ENCODE results near the gene NXPH2. TPM values are rescaled to one million over a fixed set of nuclear protein-coding genes. Genes with fewer than 3 reads are reported as not detected.

NXPH2 gene
- total and polyA plus RNA-seq, 2 donors (not counting 3 experiments of a cell fraction or from before 2014, with no cell fraction given): not detected

- Histone ChIP-seq H3K79me2 (ENCODE audit: control insufficient read depth, insufficient read depth, low read length) (no peaks in the 10 kb centered on the region), H3K9ac (replicated peaks; ENCODE audit: extremely low read depth, insufficient read depth, low read length) (no peak overlapping the region), H3K36me3 (ENCODE audit: control insufficient read depth in 2 of 2, extremely low read depth in 1 of 2, insufficient read depth in 2 of 2, low read length in 2 of 2) (no peaks in the 10 kb centered on the region), H4K20me1 (replicated peaks; ENCODE audit: control insufficient read depth, extremely low read depth, insufficient read depth, low read length) (no peaks in the 10 kb centered on the region), H3K4me1 (ENCODE audit: control insufficient read depth, extremely low read depth, insufficient read depth, low read length) (no peaks in the 10 kb centered on the region), H3K9me1 (replicated peaks; ENCODE audit: control insufficient read depth, extremely low read depth, insufficient read depth, low read length) (no peaks in the 10 kb centered on the region), H3K4me3 (replicated peaks in 1 of 3; ENCODE audit: insufficient read depth in 1 of 3, low read depth in 1 of 3, low read length in 3 of 3) (no peak overlapping the region), H3K9me3 (replicated peaks; ENCODE audit: control insufficient read depth, insufficient read depth, low read length) (no peaks in the 10 kb centered on the region), H2AFZ (ENCODE audit: low read depth, low read length) (no peak overlapping the region), H3K27ac (ENCODE audit: insufficient read depth, low read depth, low read length) (no peak overlapping the region), H3K4me2 (ENCODE audit: insufficient read depth, low read length) (no peak overlapping the region), H3K27me3 (ENCODE audit: control insufficient read depth in 2 of 2, insufficient read depth in 2 of 2, low read length in 2 of 2) (peaks cover 0 to 2% of the 10 kb centered on the region in 2 experiments)
- no TSS peak for BruUV-seq (replicated peaks)
- FAIRE-seq (no peak), DNase-seq (ENCODE audit: low read depth, low spot score) (no peak)
- TF ChIP-seq POLR2AphosphoS5 (IDR thresholded peaks at IDR 0.05; ENCODE audit: insufficient read depth, low read depth, low read length) (no peak), MAX (IDR thresholded peaks at IDR 0.05; ENCODE audit: insufficient read depth, insufficient read length) (no peak), EZH2 (IDR thresholded peaks at IDR 0.05; ENCODE audit: borderline replicate concordance, low read depth, low read length, severe bottlenecking) (no peak), GATA2 (IDR thresholded peaks at IDR 0.05; ENCODE audit: insufficient read depth, insufficient read length, low read depth, low read length) (no peak), MYC (IDR thresholded peaks at IDR 0.05; ENCODE audit: low read depth, low read length) (no peak), FOS (IDR thresholded peaks at IDR 0.05; ENCODE audit: borderline replicate concordance, insufficient read depth, low read length) (no peak), JUN (IDR thresholded peaks at IDR 0.05; ENCODE audit: borderline replicate concordance, insufficient read depth, insufficient read length, low read depth) (no peak), CTCF (IDR thresholded peaks at IDR 0.05; ENCODE audit: extremely low read depth in 1 of 2, insufficient read depth in 1 of 2, low read depth in 1 of 2, low read length in 2 of 2) (no peak)
- dilution Hi-C loops (cut with MboI; ENCODE audit: extremely low pct_ligation_motif_present, low sequenced_read_pairs) (no loop called here), intact Hi-C loops (cut with micrococcal nuclease) (no loop called here)
- CTCF ChIA-PET: no interaction called here
- POLR2A ChIA-PET: no interaction called here
Measured at GRCh38 chr2:138640921-138641676, 139.1 kb downstream of the NXPH2 start.

Data from endothelial cell of umbilical vein (primary cell).